ENCODE results near the gene LRRFIP1. TPM values are rescaled to one million over a fixed set of nuclear protein-coding genes. Genes with fewer than 3 reads are reported as not detected.

The LRRFIP1 gene
- total and polyA plus RNA-seq, 10 of the 15 experiments (the other 5 are each of a cell fraction or from before 2014, with no cell fraction given), result 36.2 to 120 (median 74.3) TPM

- 98% methylated on average over 10 of the region's 10 CpGs for WGBS (ENCODE audit: insufficient coverage, insufficient replicate concordance, low lambda C conversion rate, missing lambda C conversion rate)
- no peaks in the 10 kb centered on the region for H3K27me3 ChIP-seq (replicated peaks in 1 of 2; ENCODE audit: control insufficient read depth in 2 of 2, insufficient read depth in 2 of 2, low read length in 1 of 2)
- no peak overlapping the region for H3K9ac ChIP-seq (ENCODE audit: control insufficient read depth, insufficient read depth, low read length)
- FAIRE-seq, result no peak
- peaks cover 5% of the 10 kb centered on the region for H3K4me1 ChIP-seq (ENCODE audit: control insufficient read depth, insufficient read depth, low read length)
- no peaks in the 10 kb centered on the region for H3K79me2 ChIP-seq (ENCODE audit: control insufficient read depth, insufficient read depth, low read length)
- no peak overlapping the region for H3K27ac ChIP-seq (ENCODE audit: control insufficient read depth, insufficient read depth)
- H3K36me3 ChIP-seq (ENCODE audit: control insufficient read depth in 2 of 2, insufficient read depth in 2 of 2, low read length in 1 of 2), result peaks cover 14 to 48% of the 10 kb centered on the region in 2 experiments
- H3K4me3 ChIP-seq, result no peak overlapping the region
- H4K20me1 ChIP-seq (ENCODE audit: control insufficient read depth, insufficient read depth), result no peaks in the 10 kb centered on the region
- no peak for ATAC-seq
- intact Hi-C loops (cut with micrococcal nuclease; ENCODE audit: unreplicated experiment), result no loop called here
- TF ChIP-seq BCLAF1 (IDR thresholded peaks at IDR 0.05), result no peak
- TF ChIP-seq MLLT1 (IDR thresholded peaks at IDR 0.05), result no peak
- TF ChIP-seq FOXM1 (IDR thresholded peaks at IDR 0.05; ENCODE audit: low read depth, low read length), result no peak
- H3K9me3 ChIP-seq (replicated peaks; ENCODE audit: control insufficient read depth, insufficient read depth, low read length), result no peaks in the 10 kb centered on the region
- in situ Hi-C loops (cut with MboI), result no loop called here
- ChIA-PET POLR2A (no interaction called here), CTCF (interaction anchor here (1.0 kb wide), 1 partner anchor 13 kb away, joined by 4 read pairs; no protein-coding TSS in a partner anchor), RAD21 (ENCODE audit: unreplicated experiment) (no interaction called here), SMC1A (ENCODE audit: uncharacterized antibody, unreplicated experiment) (interaction anchor here (1.2 kb wide), 1 partner anchor 88 kb away, joined by 4 read pairs; no protein-coding TSS in a partner anchor)
- DNase-seq (ENCODE audit: low read depth, low spot score), result no peak
- H2AFZ ChIP-seq (ENCODE audit: control insufficient read depth, low read depth, low read length), result no peak overlapping the region
- no TSS peak for BruUV-seq (replicated peaks)
- no peak overlapping the region for H3K4me2 ChIP-seq (ENCODE audit: control insufficient read depth, insufficient read depth)
Measured at GRCh38 chr2:237758185-237758584, 130.8 kb downstream of the LRRFIP1 start.

All from GM12878 (cell line).